ENCODE measurements around the gene UBR1.
"Not testable (repeated sequence)": the region's sequence is repeated elsewhere in the genome, so short reads cannot be mapped to it uniquely, and the experiment has no call there.

Gene UBR1

GRCh38 chr15:42911058-42911592, 194.7 kb downstream of the UBR1 start:
- DNase-seq (ENCODE audit: low read depth), result peak; percentile 59

- DNase-seq (ENCODE audit: low read depth), result no peak
Observed at GRCh38 chr15:42908538-42908937, 197.3 kb downstream of the UBR1 start.

GRCh38 chr15:42903388-42904324, 202.2 kb downstream of the UBR1 start:
- DNase-seq (ENCODE audit: low read depth), result no peak

GRCh38 chr15:42893911-42894310, 211.9 kb downstream of the UBR1 start:
- DNase-seq (ENCODE audit: low read depth), result not testable (repeated sequence)

All from fibroblast of gingiva (primary cell).